Spleen (tissue), 7 donors: ENCODE measurements around the gene RPP30.

ENCODE experiments used
- POLR2A ChIP-seq, 3 donors: fragments of 450-650 bp; IDR thresholded peaks; one replicate each; pipeline ENCODE4 v1.5.1; 2017; ENCODE audit warnings: antibody characterized with exemption in 3 of 3, mild to moderate bottlenecking in 1 of 3
- TF ChIP-seq, protein P1 (sequence below), 11 experiments: fragments of 200-600 bp in 7 of 11; fragments of 450-650 bp in 4 of 11; sonication (generic) in 4 of 11; IDR thresholded peaks in 8 of 11; conservative IDR thresholded peaks in 3 of 11; 1 replicate in 7 of 11; 2 replicates in 4 of 11; pipeline versions ENCODE4 v1.4.0 to v1.8.0; 2016 to 2021; ENCODE audit warnings: antibody characterized with exemption in 11 of 11, inconsistent platforms in 4 of 11, mild to moderate bottlenecking in 1 of 11
- donor health status: DM: no; HTN: no; CAD: no; lungs with moderate emphysema.
- donor health status: DM: no; HTN: no; CAD: no.
- donor health status: DM: no; HTN: no; CAD: no.

DNA sequence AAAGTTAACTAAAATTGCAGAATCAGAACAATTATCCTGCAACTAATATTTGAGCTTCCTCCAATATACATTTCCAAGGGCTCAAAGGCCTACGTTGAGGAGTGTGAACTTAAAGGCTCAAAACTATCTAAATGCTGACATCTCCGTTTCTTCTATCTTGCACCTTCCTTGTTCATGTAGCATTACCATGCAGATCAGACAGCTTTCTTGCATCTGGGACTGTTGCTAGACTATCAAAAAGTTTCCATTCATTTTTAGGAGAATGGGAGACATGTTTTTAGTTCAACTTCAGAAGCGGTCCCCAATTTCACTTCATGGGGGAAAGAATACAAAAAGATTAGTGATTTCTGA lies 46.2 kb downstream of the RPP30 start:
- no peak for TF ChIP-seq POLR2A (IDR thresholded peaks at IDR 0.05)
- TF ChIP-seq, protein P1, sequence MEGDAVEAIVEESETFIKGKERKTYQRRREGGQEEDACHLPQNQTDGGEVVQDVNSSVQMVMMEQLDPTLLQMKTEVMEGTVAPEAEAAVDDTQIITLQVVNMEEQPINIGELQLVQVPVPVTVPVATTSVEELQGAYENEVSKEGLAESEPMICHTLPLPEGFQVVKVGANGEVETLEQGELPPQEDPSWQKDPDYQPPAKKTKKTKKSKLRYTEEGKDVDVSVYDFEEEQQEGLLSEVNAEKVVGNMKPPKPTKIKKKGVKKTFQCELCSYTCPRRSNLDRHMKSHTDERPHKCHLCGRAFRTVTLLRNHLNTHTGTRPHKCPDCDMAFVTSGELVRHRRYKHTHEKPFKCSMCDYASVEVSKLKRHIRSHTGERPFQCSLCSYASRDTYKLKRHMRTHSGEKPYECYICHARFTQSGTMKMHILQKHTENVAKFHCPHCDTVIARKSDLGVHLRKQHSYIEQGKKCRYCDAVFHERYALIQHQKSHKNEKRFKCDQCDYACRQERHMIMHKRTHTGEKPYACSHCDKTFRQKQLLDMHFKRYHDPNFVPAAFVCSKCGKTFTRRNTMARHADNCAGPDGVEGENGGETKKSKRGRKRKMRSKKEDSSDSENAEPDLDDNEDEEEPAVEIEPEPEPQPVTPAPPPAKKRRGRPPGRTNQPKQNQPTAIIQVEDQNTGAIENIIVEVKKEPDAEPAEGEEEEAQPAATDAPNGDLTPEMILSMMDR (IDR thresholded peaks at IDR 0.05 in 8 of 11, conservative IDR thresholded peaks at IDR 0.05 in 3 of 11) = no peak
